Measurements from ENCODE around the gene GLS2. TPM values are rescaled to one million over a fixed set of nuclear protein-coding genes. Genes with fewer than 3 reads are reported as not detected.

GLS2 gene
- total RNA-seq, 2 experiments from 2014 or later = 4.6 to 5.5 TPM

- CTCF ChIA-PET = no interaction called here
- H3K27ac Mint-ChIP-seq = no peak overlapping the region
- DNase-seq = no peak
- H3K4me1 Mint-ChIP-seq (ENCODE audit: low read depth) = no peaks in the 10 kb centered on the region
- intact Hi-C loops (cut with micrococcal nuclease) = no loop called here
- H3K9me3 Mint-ChIP-seq = no peaks in the 10 kb centered on the region
- H3K36me3 Mint-ChIP-seq (ENCODE audit: low read depth) = peaks cover 42% of the 10 kb centered on the region
- H3K27me3 Mint-ChIP-seq (ENCODE audit: low read depth) = no peaks in the 10 kb centered on the region
- no peak overlapping the region for H3K4me3 Mint-ChIP-seq
These were observed 56.7 kb downstream of the GLS2 start for GRCh38 chr12:56431288-56431687.

GRCh38 chr12:56425940-56426438 lies 62.0 kb downstream of the GLS2 start:
- Mint-ChIP-seq H3K27ac (no peak overlapping the region), H3K4me3 (no peak overlapping the region), H3K36me3 (ENCODE audit: low read depth) (peaks cover 57% of the 10 kb centered on the region), H3K27me3 (ENCODE audit: low read depth) (no peaks in the 10 kb centered on the region), H3K9me3 (no peaks in the 10 kb centered on the region), H3K4me1 (ENCODE audit: low read depth) (peaks cover 12% of the 10 kb centered on the region)
- intact Hi-C loops (cut with micrococcal nuclease) = no loop called here
- CTCF ChIA-PET = interaction anchor here (0.9 to 3.2 kb wide), 2 partner anchors 22 to 238 kb away, joined by 4 to 11 read pairs; partner anchors contain the start of gene TIMELESS
- DNase-seq = no peak

DNA sequence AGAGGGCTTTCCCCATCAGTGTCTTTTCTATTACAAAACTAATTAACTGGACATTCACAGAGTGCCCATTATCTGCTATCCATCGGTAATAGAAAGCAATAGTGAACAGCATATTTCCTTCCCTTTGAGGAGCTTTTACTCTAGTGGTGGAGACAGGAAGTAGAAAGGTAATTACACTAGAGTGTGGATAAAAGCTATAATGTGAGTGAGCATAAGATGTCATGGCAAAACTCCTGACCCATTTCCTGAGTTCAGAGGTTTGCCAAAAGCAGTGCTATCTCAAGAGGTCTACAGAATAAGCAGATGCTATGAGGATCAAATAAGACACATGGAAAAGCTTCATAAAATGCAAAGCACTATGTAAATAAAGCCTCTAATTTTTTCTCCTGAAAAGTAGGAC lies 62.8 kb downstream of the GLS2 start:
- H3K27me3 Mint-ChIP-seq (ENCODE audit: low read depth) = no peaks in the 10 kb centered on the region
- DNase-seq = no peak
- CTCF ChIA-PET = interaction anchor here (0.7 to 3.2 kb wide), 4 partner anchors 23 to 109 kb away, joined by 3 to 11 read pairs (median 4); partner anchors contain the start of gene TIMELESS
- no peaks in the 10 kb centered on the region for H3K9me3 Mint-ChIP-seq
- H3K36me3 Mint-ChIP-seq (ENCODE audit: low read depth) = peaks cover 59% of the 10 kb centered on the region
- intact Hi-C loops (cut with micrococcal nuclease) = no loop called here
- H3K4me1 Mint-ChIP-seq (ENCODE audit: low read depth) = peaks cover 12% of the 10 kb centered on the region
- no peak overlapping the region for H3K4me3 Mint-ChIP-seq
- peak overlapping the region; percentile 6 for H3K27ac Mint-ChIP-seq

Other genes with a start within 250 kb of the GLS2 start
- gene ANKRD52, start 229.8 kb downstream of the GLS2 start, total RNA-seq = 10 to 100 TPM; 23.6 to 25.6 TPM
- gene COQ10A, start 221.2 kb downstream of the GLS2 start, total RNA-seq = 1 to 10 TPM; 3.5 to 6.1 TPM
- 100 to 1,000 TPM; 330 to 336 TPM for gene CS, start 187.8 kb downstream of the GLS2 start, total RNA-seq
- 10 to 100 TPM; 47.5 to 57.3 TPM for gene CNPY2, start 172.2 kb downstream of the GLS2 start, total RNA-seq
- 10 to 100 TPM; 82.7 to 85.4 TPM for gene PAN2, start 154.2 kb downstream of the GLS2 start, total RNA-seq
- gene IL23A, start 149.3 kb downstream of the GLS2 start, total RNA-seq = 10 to 100 TPM in 1 of 2 experiments, 1 to 10 TPM in 1; 9.0 to 12.6 TPM
- gene STAT2, start 128.1 kb downstream of the GLS2 start, total RNA-seq = 100 to 1,000 TPM; 109 to 119 TPM
- not detected for gene APOF, start 125.3 kb downstream of the GLS2 start, total RNA-seq
- 10 to 100 TPM; 69.9 to 70.8 TPM for gene TIMELESS, start 38.7 kb downstream of the GLS2 start, total RNA-seq
- gene MIP, start 33.5 kb downstream of the GLS2 start, total RNA-seq = not detected
- gene SPRYD4, start 19.6 kb downstream of the GLS2 start, total RNA-seq = 1 to 10 TPM; 2.2 TPM
- gene RBMS2, start 33.7 kb upstream of the GLS2 start, total RNA-seq = 1 to 10 TPM; 2.5 to 5.1 TPM
- gene BAZ2A, start 142.2 kb upstream of the GLS2 start, total RNA-seq = 10 to 100 TPM; 78.3 to 80.0 TPM
- gene ATP5F1B, start 157.8 kb upstream of the GLS2 start, total RNA-seq = 100 to 1,000 TPM; 854 to 863 TPM
- gene PTGES3, start 200.1 kb upstream of the GLS2 start, total RNA-seq = 100 to 1,000 TPM; 289 to 293 TPM
- gene NACA, start 237.1 kb upstream of the GLS2 start, total RNA-seq = 1,000 to 10,000 TPM; 1,279 to 1,321 TPM